IMR-90 (cell line): ENCODE results near the gene JPT2. TPM values are rescaled to one million over a fixed set of nuclear protein-coding genes. Genes with fewer than 3 reads are reported as not detected.

Experiments used
- ATAC-seq: fragments of 200-7000 bp; cut with Tn5 transposase; 2 replicates; pipeline ENCODE4 v1.9.1; 2020; ENCODE audit warnings: low read depth, mild to moderate bottlenecking, moderate library complexity
- BruUV-seq: library from RNA; stranded (reverse); fragments of 400-500 nt; replicated peaks from 2 replicates; lab custom pipeline; 2021; lab: Mats Ljungman, UMichigan
- CTCF ChIA-PET: fragments of 300-600 bp; formaldehyde crosslinking; extraction: SDS; loops from one replicate; lab custom pipeline; 2021; ENCODE audit warnings: antibody characterized with exemption; lab: Yijun Ruan, JAX
- POLR2A ChIA-PET: fragments of 300-600 bp; sonication (Branson Sonifier 250); formaldehyde crosslinking; loops from one replicate; lab custom pipeline; 2022; ENCODE audit warnings: antibody characterized with exemption; ENCODE audit not compliant: unreplicated experiment; lab: Charles Lee
- DNase-seq: peaks from one replicate; pipeline ENCODE4 v3.0.0; 2013
- H2AFZ ChIP-seq: replicated peaks from 2 replicates; pipeline ENCODE3; 2013; ENCODE audit warnings: low read length, mild to moderate bottlenecking; ENCODE audit not compliant: poor library complexity
- H2AK5ac ChIP-seq: 2 replicates; pipeline ENCODE4 v1.6.1; 2013; ENCODE audit warnings: low read depth, low read length, inconsistent platforms
- H2AK9ac ChIP-seq: replicated peaks from 2 replicates; pipeline ENCODE3; 2013; ENCODE audit warnings: mild to moderate bottlenecking, low read depth, low read length, moderate library complexity; ENCODE audit not compliant: poor library complexity
- H2BK120ac ChIP-seq: 2 replicates; pipeline ENCODE4 v1.6.1; 2013; ENCODE audit warnings: low read depth, low read length, inconsistent platforms
- H2BK15ac ChIP-seq: 3 replicates; pipeline ENCODE4 v1.6.1; 2013; ENCODE audit warnings: low read depth, low read length, inconsistent platforms
- H2BK20ac ChIP-seq: 2 replicates; pipeline ENCODE4 v1.6.1; 2013; ENCODE audit warnings: low read depth, mild to moderate bottlenecking, inconsistent platforms, low read length, moderate library complexity
- H2BK5ac ChIP-seq: 2 replicates; pipeline ENCODE4 v1.6.1; 2013; ENCODE audit warnings: mild to moderate bottlenecking, low read depth, low read length, inconsistent platforms; ENCODE audit not compliant: poor library complexity, severe bottlenecking
- H3K14ac ChIP-seq: replicated peaks from 2 replicates; pipeline ENCODE4 v1.6.1; 2013; ENCODE audit warnings: low read depth, low read length, inconsistent platforms
- H3K18ac ChIP-seq: 2 replicates; pipeline ENCODE4 v1.6.1; 2013; ENCODE audit warnings: low read depth, low read length, control low read depth
- H3K23ac ChIP-seq: 2 replicates; pipeline ENCODE4 v1.6.1; 2013; ENCODE audit warnings: low read depth, low read length, inconsistent platforms
- H3K27ac ChIP-seq: 2 replicates; pipeline ENCODE4 v1.5.1; 2013; ENCODE audit warnings: mild to moderate bottlenecking, control low read depth, low read length; ENCODE audit not compliant: insufficient read depth
- H3K27me3 ChIP-seq: 2 replicates; pipeline ENCODE4 v1.6.1; 2013; ENCODE audit warnings: low read length; ENCODE audit not compliant: control insufficient read depth, insufficient read depth
- H3K36me3 ChIP-seq: 2 replicates; pipeline ENCODE4 v1.6.1; 2013; ENCODE audit warnings: low read length, mixed read lengths; ENCODE audit not compliant: control insufficient read depth, insufficient read depth
- H3K4ac ChIP-seq: 2 replicates; pipeline ENCODE4 v1.6.1; 2013; ENCODE audit warnings: low read depth, low read length, inconsistent platforms
- H3K4me1 ChIP-seq: 2 replicates; pipeline ENCODE4 v1.6.1; 2013; ENCODE audit warnings: low read length, mixed read lengths; ENCODE audit not compliant: control insufficient read depth, insufficient read depth
- H3K4me2 ChIP-seq: 2 replicates; pipeline ENCODE4 v1.6.1; 2013; ENCODE audit warnings: low read depth, mild to moderate bottlenecking, control low read depth, low read length, moderate library complexity
- H3K4me3 ChIP-seq: 2 replicates; pipeline ENCODE4 v1.5.1; 2013; ENCODE audit warnings: low read depth, mild to moderate bottlenecking, control low read depth, low read length, moderate library complexity; ENCODE audit not compliant: insufficient read depth
- H3K56ac ChIP-seq: 2 replicates; pipeline ENCODE4 v1.6.1; 2013; ENCODE audit warnings: low read length, inconsistent platforms; ENCODE audit not compliant: insufficient read depth; ENCODE audit errors: extremely low read depth
- H3K79me1 ChIP-seq, 2 experiments: 2 replicates each; pipeline ENCODE4 v1.6.1; 2013; ENCODE audit warnings: low read length in 2 of 2, inconsistent platforms in 1 of 2, low read depth in 1 of 2
- H3K9ac ChIP-seq: 2 replicates; pipeline ENCODE4 v1.6.1; 2013; ENCODE audit warnings: low read depth, low read length, control low read depth
- H3K9me1 ChIP-seq: 2 replicates; pipeline ENCODE4 v1.6.1; 2013; ENCODE audit warnings: low read length, inconsistent platforms; ENCODE audit not compliant: insufficient read depth
- H3K9me3 ChIP-seq: 2 replicates; pipeline ENCODE4 v1.6.1; 2013; ENCODE audit warnings: low read length; ENCODE audit not compliant: control insufficient read depth, insufficient read depth
- H4K20me1 ChIP-seq: 2 replicates; pipeline ENCODE4 v1.6.1; 2013; ENCODE audit warnings: low read length, inconsistent platforms; ENCODE audit not compliant: insufficient read depth
- H4K5ac ChIP-seq: 2 replicates; pipeline ENCODE4 v1.6.1; 2013; ENCODE audit warnings: mild to moderate bottlenecking, low read depth, low read length, control low read depth
- H4K8ac ChIP-seq, 2 experiments: 2 replicates each; pipeline ENCODE4 v1.6.1; 2013; ENCODE audit warnings: low read depth in 2 of 2, low read length in 2 of 2, control low read depth in 1 of 2, inconsistent platforms in 1 of 2
- H4K91ac ChIP-seq: 2 replicates; pipeline ENCODE4 v1.6.1; 2013; ENCODE audit warnings: low read depth, low read length, inconsistent platforms; ENCODE audit not compliant: insufficient read depth
- BHLHE40 ChIP-seq: fragments of 150-350 bp; IDR thresholded peaks from 2 replicates; pipeline ENCODE4 v1.6.1; 2016; ENCODE audit warnings: mild to moderate bottlenecking, low read depth, low read length
- CEBPB ChIP-seq: IDR thresholded peaks from 2 replicates; pipeline ENCODE4 v1.6.1; 2012; ENCODE audit warnings: low read depth, low read length, improper control_type of control experiment
- CHD1 ChIP-seq: IDR thresholded peaks from 2 replicates; pipeline ENCODE4 v1.6.1; 2012; ENCODE audit warnings: low read depth, low read length, improper control_type of control experiment
- CTCF ChIP-seq: conservative IDR thresholded peaks from 2 replicates; pipeline ENCODE4 v1.5.1; 2012; ENCODE audit warnings: mild to moderate bottlenecking, low read depth, low read length, improper control_type of control experiment
- ELK1 ChIP-seq: fragments of 150-350 bp; IDR thresholded peaks from 2 replicates; pipeline ENCODE4 v1.6.1; 2016; ENCODE audit warnings: low read depth, mild to moderate bottlenecking, low read length, moderate library complexity, borderline replicate concordance
- FOS ChIP-seq: fragments of 150-350 bp; IDR thresholded peaks from 2 replicates; pipeline ENCODE4 v1.6.1; 2016; ENCODE audit warnings: low read depth, low read length
- MAFK ChIP-seq: IDR thresholded peaks from 2 replicates; pipeline ENCODE4 v1.6.1; 2012; ENCODE audit warnings: low read depth, low read length, improper control_type of control experiment
- MAZ ChIP-seq: IDR thresholded peaks from 2 replicates; pipeline ENCODE4 v1.6.1; 2012; ENCODE audit warnings: low read depth, mild to moderate bottlenecking, low read length, improper control_type of control experiment, moderate library complexity, borderline replicate concordance
- MXI1 ChIP-seq: IDR thresholded peaks from 2 replicates; pipeline ENCODE4 v1.6.1; 2012; ENCODE audit warnings: low read depth, mild to moderate bottlenecking, low read length, moderate library complexity, borderline replicate concordance
- NFE2L2 ChIP-seq: fragments of 150-350 bp; IDR thresholded peaks from 2 replicates; pipeline ENCODE4 v1.6.1; 2016; ENCODE audit warnings: low read depth, mild to moderate bottlenecking, low read length
- RAD21 ChIP-seq: IDR thresholded peaks from 2 replicates; pipeline ENCODE4 v1.6.1; 2012; ENCODE audit warnings: low read length, improper control_type of control experiment
- RCOR1 ChIP-seq: IDR thresholded peaks from 2 replicates; pipeline ENCODE4 v1.6.1; 2012; ENCODE audit warnings: mild to moderate bottlenecking, low read length, improper control_type of control experiment; ENCODE audit not compliant: insufficient replicate concordance
- RFX5 ChIP-seq: IDR thresholded peaks from 2 replicates; pipeline ENCODE4 v1.8.0; 2012; ENCODE audit warnings: low read depth, mild to moderate bottlenecking, low read length, moderate library complexity
- SMC3 ChIP-seq: fragments of 150-350 bp; IDR thresholded peaks from 2 replicates; pipeline ENCODE4 v1.6.1; 2016; ENCODE audit warnings: low read depth, mild to moderate bottlenecking, antibody characterized with exemption, low read length, moderate library complexity
- WGBS, 2 experiments: methylation state at CpG; one replicate each; pipeline versions ENCODE4 v1.1.5 to v1.1.7; 2013; ENCODE audit warnings: missing lambda C conversion rate in 2 of 2; ENCODE audit not compliant: insufficient read length in 1 of 2; ENCODE audit errors: extremely low coverage in 2 of 2; 5-methylcytosine and 5-hydroxymethylcytosine counted together
- dilution Hi-C: fragments of 300-500 bp; cut with HindIII; formaldehyde crosslinking; loops from one replicate; pipeline ENCODE4 v1.14.3; 2018; ENCODE audit warnings: low sequenced_read_pairs; ENCODE audit not compliant: unreplicated experiment
- in situ Hi-C: fragments of 300-500 bp; cut with MboI; formaldehyde crosslinking; loops from 3 replicates; pipeline ENCODE4 v1.14.3; 2019; ENCODE audit warnings: low sequenced_read_pairs, inconsistent platforms, mixed read lengths
- intact Hi-C: fragments of 100-400 bp; cut with micrococcal nuclease; formaldehyde crosslinking; loops from 2 replicates; pipeline ENCODE4 v1.10.0; 2022
- polyA plus RNA-seq, 3 experiments: library from polyadenylated mRNA; depleted of rRNA; stranded (reverse); fragments of >200 nt; gene quantifications; 2 replicates each; pipeline ENCODE4 v1.2.3, GENCODE V29; 2012; ENCODE audit warnings: low replicate concordance in 1 of 3
- total RNA-seq: library from RNA; depleted of rRNA; stranded (reverse); fragments of >200 nt; gene quantifications from 2 replicates; pipeline ENCODE4 v1.2.3, GENCODE V29; 2012

JPT2 gene
- total and polyA plus RNA-seq, 2 of the 4 experiments (the other 2 are of a cell fraction) = 40.0 to 41.5 TPM

- Histone ChIP-seq H3K9me3 (no peaks in the 10 kb centered on the region), H3K23ac (no peak overlapping the region), H3K79me1 (peaks cover under 1 to 12% of the 10 kb centered on the region in 2 experiments; a peak in 2 of 4 replicates), H3K27me3 (no peaks in the 10 kb centered on the region), H3K27ac (no peak overlapping the region), H2BK5ac (no peak overlapping the region), H3K4ac (no peak overlapping the region), H3K4me1 (no peaks in the 10 kb centered on the region), H2BK20ac (no peak overlapping the region), H4K20me1 (peaks cover 7% of the 10 kb centered on the region), H4K91ac (no peak overlapping the region), H3K4me3 (no peak overlapping the region), H3K4me2 (no peak overlapping the region), H2BK120ac (no peak overlapping the region), H3K56ac (no peak overlapping the region), H4K5ac (no peak overlapping the region), H2AK5ac (no peak overlapping the region), H2BK15ac (no peak overlapping the region), H3K9me1 (0 out of 2 replicates have a peak, but pooled peaks cover 2% of the 10 kb centered on the region), H3K36me3 (peaks cover 80% of the 10 kb centered on the region), H2AK9ac (no peak overlapping the region), H3K14ac (no peak overlapping the region), H4K8ac (no peak overlapping the region), H2AFZ (peak overlapping the region; percentile 33), H3K9ac (no peak overlapping the region), H3K18ac (no peak overlapping the region)
- POLR2A ChIA-PET = interaction anchor here (1.1 kb wide), 1 partner anchor 28 kb away, joined by 3 read pairs; no protein-coding TSS in a partner anchor
- dilution Hi-C loops (no loop called here), in situ Hi-C loops (no loop called here), intact Hi-C loops (no loop called here)
- DNase-seq = no peak
- no peak for ATAC-seq
- WGBS, 2 experiments = 100% methylated on average over 6 of the region's 24 CpGs; no CpG with 5 or more reads in 1 of the 2 experiments
- no TSS peak for BruUV-seq
- CTCF ChIA-PET = no interaction called here
- TF ChIP-seq FOS (no peak), NFE2L2 (no peak), CHD1 (no peak), MAZ (no peak), MAFK (no peak), CEBPB (no peak), ELK1 (no peak), MXI1 (no peak), RFX5 (no peak), RCOR1 (no peak), RAD21 (no peak), CTCF (no peak), SMC3 (no peak), BHLHE40 (no peak)
These were observed 21.1 kb upstream of the JPT2 start for GRCh38 chr16:1656808-1657617.
